ENCODE results near the gene BOLA2B. TPM values are rescaled to one million over a fixed set of nuclear protein-coding genes. Genes with fewer than 3 reads are reported as not detected.

Gene BOLA2B
- total and polyA plus RNA-seq, 2 of the 4 experiments (the other 2 are of a cell fraction), result 121 to 301 TPM

GRCh38 chr16:30186782-30187555 lies 6.5 kb downstream of the BOLA2B start:
- POLR2A ChIA-PET (ENCODE audit: unreplicated experiment), result no interaction called here

More at GRCh38 chr16:30186782-30187555, 6.5 kb downstream of the BOLA2B start:
- Histone ChIP-seq H3K4me1 (ENCODE audit: control insufficient read depth, insufficient read depth, low read length) (peaks cover 2% of the 10 kb centered on the region; the same call in 1 of the 2 replicates), H2BK5ac (ENCODE audit: low read depth, low read length, poor library complexity, severe bottlenecking) (no peak overlapping the region), H3K56ac (ENCODE audit: extremely low read depth, insufficient read depth, low read length) (no peak overlapping the region), H3K18ac (ENCODE audit: low read depth, low read length) (no peak overlapping the region), H3K36me3 (ENCODE audit: control insufficient read depth, insufficient read depth, low read length) (peaks cover 1% of the 10 kb centered on the region; the same call in 1 of the 2 replicates), H4K8ac (ENCODE audit: low read depth in 2 of 2, low read length in 2 of 2) (no peak overlapping the region), H3K14ac (replicated peaks; ENCODE audit: low read depth, low read length) (no peak overlapping the region), H2AFZ (replicated peaks; ENCODE audit: low read length, poor library complexity) (peak overlapping the region; percentile 4), H2AK9ac (replicated peaks; ENCODE audit: low read depth, low read length, poor library complexity) (no peak overlapping the region), H3K9me3 (ENCODE audit: control insufficient read depth, insufficient read depth, low read length) (no peaks in the 10 kb centered on the region), H3K27ac (ENCODE audit: insufficient read depth, low read length) (no peak overlapping the region), H2BK20ac (ENCODE audit: low read depth, low read length) (no peak overlapping the region), H2BK120ac (ENCODE audit: low read depth, low read length) (no peak overlapping the region), H3K9me1 (ENCODE audit: insufficient read depth, low read length) (no peaks in the 10 kb centered on the region), H3K79me1 (ENCODE audit: low read depth in 1 of 2, low read length in 2 of 2) (peaks cover 0 to 7% of the 10 kb centered on the region in 2 experiments; a peak in 2 of 4 replicates), H3K4me3 (ENCODE audit: insufficient read depth, low read depth, low read length) (no peak overlapping the region), H4K91ac (ENCODE audit: insufficient read depth, low read depth, low read length) (no peak overlapping the region), H2AK5ac (ENCODE audit: low read depth, low read length) (no peak overlapping the region; the same call in 1 of the 2 replicates), H3K4ac (ENCODE audit: low read depth, low read length) (no peak overlapping the region), H3K4me2 (ENCODE audit: low read depth, low read length) (no peak overlapping the region), H4K5ac (ENCODE audit: low read depth, low read length) (no peak overlapping the region), H3K23ac (ENCODE audit: low read depth, low read length) (no peak overlapping the region), H3K27me3 (ENCODE audit: control insufficient read depth, insufficient read depth, low read length) (no peaks in the 10 kb centered on the region), H4K20me1 (ENCODE audit: insufficient read depth, low read length) (no peaks in the 10 kb centered on the region), H3K9ac (ENCODE audit: low read depth, low read length) (no peak overlapping the region), H2BK15ac (ENCODE audit: low read depth, low read length) (no peak overlapping the region)
- no peak for ATAC-seq (ENCODE audit: low read depth)
- CTCF ChIA-PET, result no interaction called here
- TF ChIP-seq MAZ (IDR thresholded peaks at IDR 0.05; ENCODE audit: borderline replicate concordance, low read depth, low read length) (no peak), FOS (IDR thresholded peaks at IDR 0.05; ENCODE audit: low read depth, low read length) (no peak), NFE2L2 (IDR thresholded peaks at IDR 0.05; ENCODE audit: low read depth, low read length) (no peak), MXI1 (IDR thresholded peaks at IDR 0.05; ENCODE audit: borderline replicate concordance, low read depth, low read length) (no peak), CHD1 (IDR thresholded peaks at IDR 0.05; ENCODE audit: low read depth, low read length) (no peak), CTCF (conservative IDR thresholded peaks at IDR 0.05; ENCODE audit: low read depth, low read length) (peak; percentile 40), SMC3 (IDR thresholded peaks at IDR 0.05; ENCODE audit: low read depth, low read length) (peak; percentile 22), USF2 (IDR thresholded peaks at IDR 0.05; ENCODE audit: low read depth, low read length) (no peak), BHLHE40 (IDR thresholded peaks at IDR 0.05; ENCODE audit: low read depth, low read length) (no peak), MAFK (IDR thresholded peaks at IDR 0.05; ENCODE audit: low read depth, low read length) (no peak), RCOR1 (IDR thresholded peaks at IDR 0.05; ENCODE audit: insufficient replicate concordance, low read length) (no peak), RAD21 (IDR thresholded peaks at IDR 0.05; ENCODE audit: low read length) (peak; percentile 28)
- no TSS peak for BruUV-seq (replicated peaks)
- no peak for DNase-seq
- dilution Hi-C loops (cut with HindIII; ENCODE audit: low sequenced_read_pairs, unreplicated experiment) (no loop called here), in situ Hi-C loops (cut with MboI; ENCODE audit: low sequenced_read_pairs) (loop anchor here (25.0 kb wide), 1 partner anchor 225 kb away; the partner anchor contains the start of gene ZNF771), intact Hi-C loops (cut with micrococcal nuclease) (no loop called here)
- 70% methylated on average over 17 of the region's 36 CpGs; no CpG with 5 or more reads in 1 of the 2 experiments for WGBS, 2 experiments (ENCODE audit: extremely low coverage in 2 of 2, insufficient read length in 1 of 2)

Data from IMR-90 (cell line).